ENCODE data around the gene RNF8.

DNA sequence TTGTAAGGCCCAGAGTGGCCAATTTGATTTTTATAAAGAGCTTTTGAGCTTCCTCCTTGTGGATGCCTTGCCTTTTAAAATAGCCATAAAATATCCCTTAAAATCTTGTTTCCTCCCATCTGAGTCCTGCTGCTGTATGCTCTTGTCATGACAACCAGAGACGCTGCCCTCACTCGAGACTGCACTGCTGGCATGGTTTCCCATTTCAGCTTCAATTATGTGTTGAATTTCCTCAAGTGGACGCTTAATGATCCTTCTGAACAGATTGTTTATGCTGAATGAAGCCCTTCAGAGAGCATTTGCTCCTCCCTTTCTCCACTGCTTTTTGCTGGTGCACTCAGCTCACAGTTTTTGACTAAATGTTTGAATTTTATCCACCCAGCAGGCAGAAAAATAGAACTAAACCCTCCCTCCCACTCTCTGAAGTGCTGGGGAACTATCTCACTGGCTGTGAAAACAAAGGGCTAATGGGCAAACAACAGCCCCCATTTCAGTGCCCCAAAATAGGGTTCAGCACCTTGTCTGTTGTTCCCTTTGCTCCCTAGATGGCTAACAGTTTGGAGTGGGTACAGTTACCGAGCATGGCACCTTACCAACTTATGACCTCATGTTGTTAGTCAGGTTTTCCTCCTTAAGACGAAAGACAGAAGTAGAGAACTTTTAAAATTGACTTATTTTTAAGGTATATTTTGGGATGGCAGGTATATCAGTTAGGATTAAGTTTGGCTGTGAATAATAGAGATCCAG, 45.5 kb upstream of the RNF8 start:
- TF ChIP-seq, protein P1, sequence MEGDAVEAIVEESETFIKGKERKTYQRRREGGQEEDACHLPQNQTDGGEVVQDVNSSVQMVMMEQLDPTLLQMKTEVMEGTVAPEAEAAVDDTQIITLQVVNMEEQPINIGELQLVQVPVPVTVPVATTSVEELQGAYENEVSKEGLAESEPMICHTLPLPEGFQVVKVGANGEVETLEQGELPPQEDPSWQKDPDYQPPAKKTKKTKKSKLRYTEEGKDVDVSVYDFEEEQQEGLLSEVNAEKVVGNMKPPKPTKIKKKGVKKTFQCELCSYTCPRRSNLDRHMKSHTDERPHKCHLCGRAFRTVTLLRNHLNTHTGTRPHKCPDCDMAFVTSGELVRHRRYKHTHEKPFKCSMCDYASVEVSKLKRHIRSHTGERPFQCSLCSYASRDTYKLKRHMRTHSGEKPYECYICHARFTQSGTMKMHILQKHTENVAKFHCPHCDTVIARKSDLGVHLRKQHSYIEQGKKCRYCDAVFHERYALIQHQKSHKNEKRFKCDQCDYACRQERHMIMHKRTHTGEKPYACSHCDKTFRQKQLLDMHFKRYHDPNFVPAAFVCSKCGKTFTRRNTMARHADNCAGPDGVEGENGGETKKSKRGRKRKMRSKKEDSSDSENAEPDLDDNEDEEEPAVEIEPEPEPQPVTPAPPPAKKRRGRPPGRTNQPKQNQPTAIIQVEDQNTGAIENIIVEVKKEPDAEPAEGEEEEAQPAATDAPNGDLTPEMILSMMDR (IDR thresholded peaks at IDR 0.05; ENCODE audit: borderline replicate concordance, extremely low read depth, low read length, poor library complexity, severe bottlenecking): no peak
- no peak for TF ChIP-seq EZH2 (IDR thresholded peaks at IDR 0.05; ENCODE audit: borderline replicate concordance, low read depth, low read length, severe bottlenecking)
